Fibroblast of villous mesenchyme (primary cell): ENCODE results near the gene FADS1. TPM values are rescaled to one million over a fixed set of nuclear protein-coding genes. Genes with fewer than 3 reads are reported as not detected.

Source experiments
- DNase-seq: peaks from one replicate; pipeline ENCODE4 v3.0.0-alpha.2; 2010; ENCODE audit warnings: low read depth
- H3K4me3 ChIP-seq: 2 replicates; pipeline ENCODE4 v1.5.1; 2011; ENCODE audit warnings: low read depth, mild to moderate bottlenecking, low read length
- CTCF ChIP-seq: IDR thresholded peaks from 2 replicates; pipeline ENCODE4 v1.5.1; 2012; ENCODE audit warnings: low read depth, mild to moderate bottlenecking, low read length; ENCODE audit not compliant: insufficient read depth
- total RNA-seq: library from RNA; depleted of rRNA; stranded (reverse); fragments of >200 nt; gene quantifications from 2 replicates; pipeline ENCODE4 v1.2.3, GENCODE V29; 2012

FADS1 gene
- 190 and 244 TPM in 2 replicates for total RNA-seq

- peak; percentile 56 for TF ChIP-seq CTCF
- peak within 1 kb of the TSS; percentile 81 for H3K4me3 ChIP-seq
- DNase-seq = peak; percentile 98
Observed at GRCh38 chr11:61816736-61817455, at the start of gene FADS1. Gene FADS1 (minus strand): TSS chr11:61817003. CDS start chr11:61816929, 74 bp downstream.

- no peak for DNase-seq
Observed at GRCh38 chr11:61866231-61866957, 49.6 kb upstream of the FADS1 start.

GRCh38 chr11:61864814-61865775 lies 48.3 kb upstream of the FADS1 start:
- H3K4me3 ChIP-seq = no peak overlapping the region
- DNase-seq = no peak
- no peak for TF ChIP-seq CTCF

More at GRCh38 chr11:61866231-61866957, 49.6 kb upstream of the FADS1 start:
- TF ChIP-seq CTCF = no peak
- H3K4me3 ChIP-seq = no peak overlapping the region

GRCh38 chr11:61863548-61864081 lies 46.8 kb upstream of the FADS1 start:
- H3K4me3 ChIP-seq = no peak overlapping the region
- no peak for TF ChIP-seq CTCF
- no peak for DNase-seq

- no peak for TF ChIP-seq CTCF
- no peak for DNase-seq
- no peak overlapping the region for H3K4me3 ChIP-seq
Observed at GRCh38 chr11:61862714-61863547, 46.1 kb upstream of the FADS1 start.
